Neural cell (in vitro differentiated cells): Measurements from ENCODE around the gene TUBB. TPM values are rescaled to one million over a fixed set of nuclear protein-coding genes. Genes with fewer than 3 reads are reported as not detected.

ENCODE experiments used
- H2AFZ ChIP-seq: fragments of 200-600, 300-800 bp; sonication (generic), shearing (Covaris generic); 2 replicates; pipeline ENCODE4 v1.6.0; 2014; ENCODE audit warnings: low read depth, mild to moderate bottlenecking, antibody characterized with exemption, low read length, moderate library complexity
- H3F3A ChIP-seq: fragments of 200-600 bp; shearing (Covaris generic); 2 replicates; pipeline ENCODE4 v1.6.1; 2016; ENCODE audit warnings: mild to moderate bottlenecking, moderate library complexity, mixed read lengths, antibody characterized with exemption, low read length; ENCODE audit not compliant: insufficient read depth, poor library complexity, severe bottlenecking
- H3K27ac ChIP-seq: fragments of 200-600, 300-800 bp; sonication (generic), shearing (Covaris generic); 2 replicates; pipeline ENCODE4 v1.5.1; 2014; ENCODE audit warnings: mild to moderate bottlenecking, low read length, moderate library complexity
- H3K27me3 ChIP-seq: fragments of 300-800, 200-600 bp; sonication (generic), shearing (Covaris generic); 2 replicates; pipeline ENCODE4 v1.6.0; 2014; ENCODE audit warnings: mild to moderate bottlenecking, low read depth, low read length, moderate library complexity; ENCODE audit not compliant: insufficient read depth
- H3K36me3 ChIP-seq: fragments of 300-800, 200-600 bp; sonication (generic), shearing (Covaris generic); 2 replicates; pipeline ENCODE4 v1.5.1; 2014; ENCODE audit warnings: mild to moderate bottlenecking, antibody characterized with exemption, low read length, moderate library complexity; ENCODE audit not compliant: insufficient read depth
- H3K4me2 ChIP-seq: fragments of 300-800, 200-600 bp; sonication (generic), shearing (Covaris generic); 2 replicates; pipeline ENCODE4 v1.6.0; 2014; ENCODE audit warnings: mild to moderate bottlenecking, low read length
- H3K4me3 ChIP-seq: fragments of 300-800, 200-600 bp; sonication (generic), shearing (Covaris generic); 2 replicates; pipeline ENCODE4 v1.5.1; 2014; ENCODE audit warnings: mild to moderate bottlenecking, low read length, moderate library complexity
- H3K79me2 ChIP-seq: fragments of 200-600 bp; shearing (Covaris generic); replicated peaks from 2 replicates; pipeline ENCODE4 v1.6.0; 2014; ENCODE audit warnings: mild to moderate bottlenecking, low read length, moderate library complexity; ENCODE audit not compliant: insufficient read depth
- H3K9ac ChIP-seq: fragments of 300-800, 200-600 bp; sonication (generic), shearing (Covaris generic); 2 replicates; pipeline ENCODE4 v1.6.1; 2016; ENCODE audit warnings: mild to moderate bottlenecking, low read length, mixed read lengths
- H3K9me2 ChIP-seq: fragments of 200-600 bp; shearing (Covaris generic); 2 replicates; pipeline ENCODE4 v1.6.1; 2016; ENCODE audit warnings: mild to moderate bottlenecking, low read length, mixed read lengths; ENCODE audit not compliant: insufficient read depth
- H3K9me3 ChIP-seq: fragments of 200-600, 300-800 bp; sonication (generic), shearing (Covaris generic); 2 replicates; pipeline ENCODE4 v1.6.1; 2016; ENCODE audit warnings: mild to moderate bottlenecking, mixed run types, low read length, moderate library complexity, mixed read lengths
- H4K20me1 ChIP-seq: fragments of 200-600 bp; shearing (Covaris generic); 2 replicates; pipeline ENCODE4 v1.6.1; 2016; ENCODE audit warnings: mild to moderate bottlenecking, mixed run types; ENCODE audit not compliant: insufficient read depth
- EP300 ChIP-seq: fragments of 450-650 bp; conservative IDR thresholded peaks from 2 replicates; pipeline ENCODE4 v1.6.1; 2014; ENCODE audit warnings: antibody characterized with exemption, mild to moderate bottlenecking, moderate library complexity; ENCODE audit not compliant: poor library complexity, severe bottlenecking
- EZH2 ChIP-seq: fragments of 200-600, 300-800 bp; shearing (Covaris generic), sonication (generic); IDR thresholded peaks from 2 replicates; pipeline ENCODE4 v1.6.1; 2014; ENCODE audit warnings: antibody characterized with exemption, low read length, borderline replicate concordance, mild to moderate bottlenecking; ENCODE audit not compliant: insufficient read depth, poor library complexity, severe bottlenecking
- MXI1 ChIP-seq: fragments of 450-650 bp; conservative IDR thresholded peaks from 2 replicates; pipeline ENCODE4 v1.6.1; 2014; ENCODE audit warnings: antibody characterized with exemption, mild to moderate bottlenecking; ENCODE audit not compliant: poor library complexity, severe bottlenecking
- POLR2AphosphoS5 ChIP-seq: IDR thresholded peaks from 2 replicates; pipeline ENCODE4 v1.6.1; 2012
- RAD21 ChIP-seq: fragments of 450-650 bp; conservative IDR thresholded peaks from 2 replicates; pipeline ENCODE4 v1.6.1; 2014; ENCODE audit warnings: antibody characterized with exemption, mild to moderate bottlenecking, moderate library complexity
- REST ChIP-seq: IDR thresholded peaks from 2 replicates; pipeline ENCODE4 v1.6.1; 2012; ENCODE audit warnings: borderline replicate concordance
- SMC3 ChIP-seq: fragments of 450-650 bp; conservative IDR thresholded peaks from 2 replicates; pipeline ENCODE4 v1.6.1; 2014; ENCODE audit warnings: antibody characterized with exemption, mild to moderate bottlenecking, moderate library complexity; ENCODE audit not compliant: poor library complexity
- TAF1 ChIP-seq: IDR thresholded peaks from 2 replicates; pipeline ENCODE4 v1.6.1; 2012; ENCODE audit warnings: low read depth
- polyA plus RNA-seq: library from polyadenylated mRNA; depleted of rRNA; stranded (reverse); fragments of >200 nt; gene quantifications from 2 replicates; pipeline ENCODE4 v1.2.3, GENCODE V29; 2014
- TF ChIP-seq, protein P1 (sequence below): fragments of 450-650 bp; IDR thresholded peaks from 2 replicates; pipeline ENCODE4 v1.5.1; 2014; ENCODE audit warnings: antibody characterized with exemption, mild to moderate bottlenecking, moderate library complexity; ENCODE audit not compliant: poor library complexity, severe bottlenecking

Gene TUBB
- polyA plus RNA-seq, 1 donor from 2014 or later: 711 TPM

GRCh38 chr6:30705620-30706019 lies 14.5 kb upstream of the TUBB start:
- Histone ChIP-seq H2AFZ (no peak overlapping the region), H4K20me1 (no peaks in the 10 kb centered on the region), H3K4me2 (no peak overlapping the region), H3K27ac (no peak overlapping the region), H3K9me3 (no peaks in the 10 kb centered on the region), H3K79me2 (no peaks in the 10 kb centered on the region), H3K9me2 (no peaks in the 10 kb centered on the region), H3K27me3 (no peaks in the 10 kb centered on the region), H3K9ac (no peak overlapping the region), H3K4me3 (no peak overlapping the region), H3K36me3 (peaks cover 7% of the 10 kb centered on the region), H3F3A (no peaks in the 10 kb centered on the region)
- TF ChIP-seq RAD21 (no peak), EP300 (no peak), REST (no peak), TAF1 (no peak), SMC3 (no peak), MXI1 (no peak), EZH2 (no peak), POLR2AphosphoS5 (no peak)
- TF ChIP-seq, protein P1, sequence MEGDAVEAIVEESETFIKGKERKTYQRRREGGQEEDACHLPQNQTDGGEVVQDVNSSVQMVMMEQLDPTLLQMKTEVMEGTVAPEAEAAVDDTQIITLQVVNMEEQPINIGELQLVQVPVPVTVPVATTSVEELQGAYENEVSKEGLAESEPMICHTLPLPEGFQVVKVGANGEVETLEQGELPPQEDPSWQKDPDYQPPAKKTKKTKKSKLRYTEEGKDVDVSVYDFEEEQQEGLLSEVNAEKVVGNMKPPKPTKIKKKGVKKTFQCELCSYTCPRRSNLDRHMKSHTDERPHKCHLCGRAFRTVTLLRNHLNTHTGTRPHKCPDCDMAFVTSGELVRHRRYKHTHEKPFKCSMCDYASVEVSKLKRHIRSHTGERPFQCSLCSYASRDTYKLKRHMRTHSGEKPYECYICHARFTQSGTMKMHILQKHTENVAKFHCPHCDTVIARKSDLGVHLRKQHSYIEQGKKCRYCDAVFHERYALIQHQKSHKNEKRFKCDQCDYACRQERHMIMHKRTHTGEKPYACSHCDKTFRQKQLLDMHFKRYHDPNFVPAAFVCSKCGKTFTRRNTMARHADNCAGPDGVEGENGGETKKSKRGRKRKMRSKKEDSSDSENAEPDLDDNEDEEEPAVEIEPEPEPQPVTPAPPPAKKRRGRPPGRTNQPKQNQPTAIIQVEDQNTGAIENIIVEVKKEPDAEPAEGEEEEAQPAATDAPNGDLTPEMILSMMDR: no peak

DNA sequence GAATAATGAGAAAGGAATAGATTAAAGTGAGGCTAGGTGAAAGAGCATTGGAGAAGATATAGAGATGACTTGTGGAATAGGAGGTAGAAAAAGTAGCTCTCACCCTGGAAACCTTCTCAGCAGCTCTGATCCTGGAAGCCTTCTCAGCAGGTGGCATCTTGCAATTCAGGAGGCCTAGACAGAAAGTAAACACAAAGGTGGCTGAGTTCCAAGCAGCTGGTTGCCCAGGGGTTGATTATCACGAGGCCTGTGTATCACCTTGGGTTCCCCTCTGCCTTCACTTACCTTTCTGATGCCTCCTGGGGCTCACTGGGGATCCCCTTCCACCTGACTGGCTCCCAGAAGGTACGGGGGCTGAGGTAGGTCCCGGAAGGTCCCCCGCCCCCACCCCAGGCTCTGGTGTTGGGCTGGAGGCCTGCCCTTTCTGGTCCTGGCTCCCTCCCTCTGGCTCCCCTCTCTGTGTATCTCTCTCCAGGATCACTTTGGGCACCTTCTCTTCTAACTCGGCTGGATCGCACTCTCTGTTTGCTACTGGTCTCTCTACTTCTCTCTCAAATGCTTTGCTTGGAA lies 12.8 kb upstream of the TUBB start:
- Histone ChIP-seq H3K36me3 (peaks cover 7% of the 10 kb centered on the region), H3K9ac (no peak overlapping the region)
- TF ChIP-seq TAF1 (no peak), RAD21 (no peak), REST (no peak), SMC3 (no peak), POLR2AphosphoS5 (no peak), EP300 (no peak), EZH2 (no peak), MXI1 (no peak)
- TF ChIP-seq, protein P1: no peak

More for the DNA sequence above, 12.8 kb upstream of the TUBB start:
- Histone ChIP-seq H4K20me1 (no peaks in the 10 kb centered on the region), H3K9me2 (no peaks in the 10 kb centered on the region), H3K9me3 (no peaks in the 10 kb centered on the region), H3K27ac (no peak overlapping the region), H2AFZ (no peak overlapping the region), H3K79me2 (no peaks in the 10 kb centered on the region), H3K27me3 (no peaks in the 10 kb centered on the region), H3K4me2 (no peak overlapping the region), H3F3A (no peaks in the 10 kb centered on the region), H3K4me3 (no peak overlapping the region)
